RWPE1 (cell line): ENCODE results near the gene KIAA1210.
A peak's percentile ranks its signal among the peaks of the same experiment; 100 is the strongest.

ENCODE experiments used
- CTCF ChIA-PET: fragments of 350-600 bp; sonication (Branson Sonifier 250); formaldehyde crosslinking; extraction: SDS; loops from one replicate; lab custom pipeline; 2021; lab: Yijun Ruan, JAX
- POLR2A ChIA-PET: fragments of 400-600 bp; formaldehyde crosslinking; extraction: SDS; loops from one replicate; lab custom pipeline; 2020; ENCODE audit warnings: antibody characterized with exemption; ENCODE audit not compliant: low non-redundant PET; lab: Yijun Ruan, JAX
- DNase-seq: peaks from one replicate; pipeline ENCODE4 v3.0.0; 2012; ENCODE audit warnings: low spot score
- H3K27ac ChIP-seq: fragments of 450-650 bp; 2 replicates; pipeline ENCODE4 v1.5.1; 2017
- TF ChIP-seq, protein P1 (sequence below): fragments of 450-650 bp; conservative IDR thresholded peaks from 2 replicates; pipeline ENCODE4 v1.5.1; 2017; ENCODE audit warnings: low read depth, mild to moderate bottlenecking

The KIAA1210 gene

DNA sequence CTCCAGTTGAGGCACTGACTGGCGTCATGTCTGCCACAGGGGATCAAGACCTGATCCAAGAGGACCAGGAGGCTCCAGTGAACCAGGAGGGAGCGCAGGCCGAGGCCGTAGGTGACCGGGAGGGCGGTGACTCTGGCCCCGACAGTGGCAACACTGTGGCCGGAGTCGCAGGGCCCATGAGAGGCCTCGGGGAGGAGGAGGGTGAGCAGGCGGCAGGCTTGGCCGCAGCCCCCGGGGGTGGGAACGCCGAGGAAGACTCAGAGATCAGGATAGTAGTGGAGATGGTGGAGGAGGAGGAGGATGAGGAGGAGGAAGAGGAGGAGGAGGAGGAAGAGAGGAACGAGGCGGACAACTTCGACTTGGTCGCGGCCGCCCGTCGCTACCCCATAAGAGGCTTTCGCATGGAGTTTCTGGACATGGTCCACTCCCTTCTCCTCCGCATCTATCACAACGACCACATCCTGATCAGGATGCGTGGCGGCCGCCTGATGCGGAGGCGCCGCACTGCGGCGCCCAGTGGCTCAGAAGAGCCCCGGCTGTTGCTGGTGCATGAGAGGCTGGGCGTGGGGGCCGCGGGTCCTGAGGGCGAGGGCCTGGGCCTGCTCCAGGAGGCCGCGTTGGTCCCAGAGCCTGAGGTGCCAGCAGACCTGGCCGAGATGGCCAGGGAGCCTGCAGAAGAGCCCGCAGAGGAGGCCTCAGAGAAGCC, 54.3 kb downstream of the KIAA1210 start:
- TF ChIP-seq, protein P1, sequence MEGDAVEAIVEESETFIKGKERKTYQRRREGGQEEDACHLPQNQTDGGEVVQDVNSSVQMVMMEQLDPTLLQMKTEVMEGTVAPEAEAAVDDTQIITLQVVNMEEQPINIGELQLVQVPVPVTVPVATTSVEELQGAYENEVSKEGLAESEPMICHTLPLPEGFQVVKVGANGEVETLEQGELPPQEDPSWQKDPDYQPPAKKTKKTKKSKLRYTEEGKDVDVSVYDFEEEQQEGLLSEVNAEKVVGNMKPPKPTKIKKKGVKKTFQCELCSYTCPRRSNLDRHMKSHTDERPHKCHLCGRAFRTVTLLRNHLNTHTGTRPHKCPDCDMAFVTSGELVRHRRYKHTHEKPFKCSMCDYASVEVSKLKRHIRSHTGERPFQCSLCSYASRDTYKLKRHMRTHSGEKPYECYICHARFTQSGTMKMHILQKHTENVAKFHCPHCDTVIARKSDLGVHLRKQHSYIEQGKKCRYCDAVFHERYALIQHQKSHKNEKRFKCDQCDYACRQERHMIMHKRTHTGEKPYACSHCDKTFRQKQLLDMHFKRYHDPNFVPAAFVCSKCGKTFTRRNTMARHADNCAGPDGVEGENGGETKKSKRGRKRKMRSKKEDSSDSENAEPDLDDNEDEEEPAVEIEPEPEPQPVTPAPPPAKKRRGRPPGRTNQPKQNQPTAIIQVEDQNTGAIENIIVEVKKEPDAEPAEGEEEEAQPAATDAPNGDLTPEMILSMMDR, result no peak
- ChIA-PET POLR2A (no interaction called here), CTCF (no interaction called here)
- DNase-seq, result no peak
- H3K27ac ChIP-seq, result no peak overlapping the region

DNA sequence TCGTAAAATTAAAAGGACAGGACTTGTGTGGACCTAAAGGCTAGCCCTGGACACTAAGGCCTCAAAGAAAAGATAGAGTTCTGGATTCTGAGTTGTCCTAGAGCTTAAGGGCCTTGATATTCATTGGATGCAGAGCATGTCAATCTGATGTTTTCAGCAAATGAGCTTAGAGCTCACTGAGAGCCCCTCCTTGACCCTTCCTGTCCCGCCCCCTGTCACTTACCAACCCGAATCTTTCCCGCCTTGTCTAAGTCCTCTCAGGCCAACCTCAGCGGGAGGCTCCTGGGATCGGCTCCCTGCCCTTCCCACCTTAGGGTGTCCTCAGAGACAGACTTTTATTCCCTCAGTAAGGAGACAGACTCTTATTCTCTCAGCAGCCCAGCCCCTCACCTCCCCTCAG, 54.9 kb downstream of the KIAA1210 start, which contains the start of gene CT47C1:
Gene CT47C1 (plus strand): TSS at position 250 of the 400 bp plus-strand sequence. CDS start 233 bp downstream, outside the sequence.
- TF ChIP-seq, protein P1, result no peak
- H3K27ac ChIP-seq, result no peak within 1 kb of the TSS
- ChIA-PET CTCF (no interaction called here), POLR2A (no interaction called here)
- no peak for DNase-seq

DNA sequence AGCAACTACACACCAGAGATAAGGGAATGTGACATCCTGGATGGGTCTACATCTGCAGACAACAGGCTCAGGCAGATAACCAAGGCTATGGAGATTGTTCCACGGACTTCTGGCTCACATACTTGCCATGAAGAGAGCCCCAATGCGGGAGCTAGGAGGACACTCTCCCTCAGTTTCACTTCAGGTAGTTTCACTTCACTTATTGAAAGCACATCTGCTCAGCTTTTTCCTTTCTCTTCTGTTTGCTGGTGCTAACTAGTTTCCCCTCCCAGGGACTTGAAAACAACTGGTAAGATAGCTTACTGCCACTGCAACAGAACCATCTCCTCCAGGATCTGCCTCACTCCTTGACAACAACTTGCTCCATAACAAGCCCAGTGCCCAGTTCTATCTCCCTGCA, 56.2 kb downstream of the KIAA1210 start:
- ChIA-PET POLR2A (no interaction called here), CTCF (no interaction called here)
- no peak for DNase-seq
- no peak overlapping the region for H3K27ac ChIP-seq
- TF ChIP-seq, protein P1, result no peak

DNA sequence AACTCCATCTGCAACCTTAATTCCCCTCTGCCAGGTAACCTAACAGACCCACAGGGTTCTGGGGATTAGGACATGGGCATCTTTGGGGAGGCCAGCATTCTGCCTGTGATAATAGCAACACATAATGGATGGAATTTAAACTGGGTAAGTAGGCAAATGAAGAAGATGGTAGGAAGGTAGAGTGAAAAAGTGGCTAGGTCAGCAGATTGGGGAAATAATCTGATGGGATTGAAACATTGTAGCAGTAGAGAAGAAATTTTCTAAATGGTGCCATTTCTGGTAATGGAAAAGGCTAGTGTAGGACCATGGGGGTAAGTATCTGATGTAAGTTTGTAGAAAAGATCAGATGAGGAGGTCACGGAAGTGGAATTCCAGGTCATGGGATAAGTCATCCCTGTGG, 57.9 kb downstream of the KIAA1210 start:
- POLR2A ChIA-PET, result no interaction called here
- TF ChIP-seq, protein P1, result no peak
- DNase-seq, result no peak
- no peak overlapping the region for H3K27ac ChIP-seq
- CTCF ChIA-PET, result no interaction called here

DNA sequence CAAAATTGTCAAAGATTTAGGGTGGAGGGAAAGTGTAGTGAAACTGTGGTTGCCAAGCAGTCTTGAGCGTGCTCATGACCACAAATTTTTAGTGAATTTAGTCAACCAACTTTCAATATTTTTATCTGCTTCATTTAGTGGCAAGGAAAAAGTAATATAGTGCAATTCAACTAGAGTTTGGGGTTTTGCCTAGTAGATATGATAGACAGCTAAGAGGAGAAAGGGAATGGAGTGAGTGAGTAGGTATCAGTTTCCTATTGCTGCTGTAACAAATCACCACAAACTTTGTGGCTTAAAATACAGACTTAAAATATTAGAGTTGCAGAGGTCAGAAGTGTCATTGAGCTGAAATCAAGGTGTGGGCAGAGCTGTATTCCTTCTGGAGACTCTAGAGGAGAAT, 58.5 kb downstream of the KIAA1210 start:
- POLR2A ChIA-PET, result no interaction called here
- TF ChIP-seq, protein P1, result no peak
- CTCF ChIA-PET, result no interaction called here
- H3K27ac ChIP-seq, result no peak overlapping the region
- no peak for DNase-seq

DNA sequence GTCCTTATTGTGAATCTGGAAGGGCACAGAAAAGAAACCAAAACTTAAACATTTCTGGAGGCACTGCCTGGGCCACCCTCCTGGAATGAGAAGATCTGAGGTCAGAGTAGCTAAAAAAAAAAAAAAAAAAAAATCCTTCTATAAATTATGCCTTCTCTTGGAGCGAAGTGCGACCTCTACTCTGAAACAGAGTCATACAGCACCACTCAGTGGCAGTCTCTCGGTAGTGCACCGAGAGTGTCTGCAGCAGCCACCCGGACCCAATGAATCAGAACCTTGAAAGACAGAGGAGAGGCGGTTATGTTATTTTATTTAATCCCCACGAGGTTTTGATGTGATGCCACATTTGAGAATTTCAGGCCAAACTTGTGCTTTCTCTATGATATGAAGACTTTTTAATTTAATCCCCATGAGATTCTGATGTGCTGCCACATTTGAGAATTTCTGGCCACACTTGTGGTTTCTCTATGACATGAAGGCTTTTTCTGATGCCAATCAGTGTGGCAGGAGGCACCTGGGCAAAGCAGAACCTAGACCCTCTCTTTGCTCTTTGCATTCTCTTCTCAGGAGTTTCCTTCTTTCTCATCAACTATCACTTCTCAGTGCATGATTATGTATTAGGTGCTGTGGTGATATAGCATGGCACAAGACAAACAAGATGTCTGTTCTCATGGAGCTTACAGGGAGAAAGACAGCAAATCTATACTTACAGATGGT, 60.4 kb downstream of the KIAA1210 start:
- no peak overlapping the region for H3K27ac ChIP-seq
- POLR2A ChIA-PET, result no interaction called here
- TF ChIP-seq, protein P1, result peak; percentile 50
- CTCF ChIA-PET, result interaction anchor here (0.6 to 2.1 kb wide), 6 partner anchors 62 to 449 kb away, joined by 3 to 8 read pairs (median 4); no protein-coding TSS in a partner anchor
- DNase-seq, result peak; percentile 45
